Keratinocyte (primary cell): Measurements from ENCODE around the gene PLPP3. TPM values are rescaled to one million over a fixed set of nuclear protein-coding genes. Genes with fewer than 3 reads are reported as not detected.

Experiments
- DNase-seq: peaks from one replicate; pipeline ENCODE4 v3.0.0-alpha.2; 2011; ENCODE audit warnings: low read depth, missing footprints, low spot score
- FAIRE-seq: peaks from 2 replicates; lab custom pipeline; 2011; peaks lifted over from hg19 to GRCh38; lab: Jason Lieb, UNC
- H2AFZ ChIP-seq: 2 replicates; pipeline ENCODE4 v1.6.0; 2012; ENCODE audit warnings: low read length, control low read depth, inconsistent platforms; ENCODE audit not compliant: control insufficient read depth
- H3K27ac ChIP-seq: 2 replicates; pipeline ENCODE4 v1.5.1; 2011; ENCODE audit warnings: low read length; ENCODE audit not compliant: control insufficient read depth, insufficient read depth
- H3K27me3 ChIP-seq: 3 replicates; pipeline ENCODE4 v1.6.0; 2011; ENCODE audit warnings: low read length; ENCODE audit not compliant: control insufficient read depth, insufficient read depth; ENCODE audit errors: extremely low read depth
- H3K36me3 ChIP-seq, 2 experiments: 2 replicates in 1 of 2; 3 replicates in 1 of 2; pipeline ENCODE4 v1.5.1; 2011; ENCODE audit warnings: low read length in 2 of 2, mild to moderate bottlenecking in 1 of 2; ENCODE audit not compliant: control insufficient read depth in 2 of 2, insufficient read depth in 2 of 2; ENCODE audit errors: extremely low read depth in 1 of 2
- H3K4me1 ChIP-seq: 3 replicates; pipeline ENCODE4 v1.5.1; 2011; ENCODE audit warnings: low read length; ENCODE audit not compliant: control insufficient read depth, insufficient read depth; ENCODE audit errors: extremely low read depth
- H3K4me2 ChIP-seq: 3 replicates; pipeline ENCODE4 v1.6.0; 2011; ENCODE audit warnings: low read depth, low read length; ENCODE audit not compliant: control insufficient read depth, insufficient read depth; ENCODE audit errors: extremely low read depth
- H3K4me3 ChIP-seq, 3 experiments: fragments of 200-600 bp in 1 of 3; sonication (generic) in 1 of 3; 2 replicates in 2 of 3; 3 replicates in 1 of 3; pipeline ENCODE4 v1.5.1; 2011 to 2016; ENCODE audit warnings: low read length in 3 of 3, mild to moderate bottlenecking in 3 of 3, control low read depth in 2 of 3, inconsistent platforms in 1 of 3, low read depth in 1 of 3, mixed read lengths in 1 of 3, mixed run types in 1 of 3, moderate library complexity in 1 of 3; ENCODE audit not compliant: control insufficient read depth in 2 of 3, insufficient read depth in 2 of 3; ENCODE audit errors: extremely low read depth in 1 of 3
- H3K79me2 ChIP-seq: 2 replicates; pipeline ENCODE4 v1.6.0; 2012; ENCODE audit warnings: low read length; ENCODE audit not compliant: control insufficient read depth, insufficient read depth
- H3K9ac ChIP-seq: 3 replicates; pipeline ENCODE4 v1.6.0; 2011; ENCODE audit warnings: low read length; ENCODE audit not compliant: control insufficient read depth, insufficient read depth; ENCODE audit errors: extremely low read depth
- H3K9me1 ChIP-seq: 3 replicates; pipeline ENCODE4 v1.6.0; 2011; ENCODE audit warnings: low read length; ENCODE audit not compliant: control insufficient read depth, insufficient read depth; ENCODE audit errors: extremely low read depth
- H3K9me3 ChIP-seq: 2 replicates; pipeline ENCODE4 v1.5.1; 2012; ENCODE audit warnings: low read depth, low read length; ENCODE audit not compliant: control insufficient read depth
- H4K20me1 ChIP-seq: 3 replicates; pipeline ENCODE4 v1.6.0; 2011; ENCODE audit warnings: low read length; ENCODE audit not compliant: control insufficient read depth, insufficient read depth; ENCODE audit errors: extremely low read depth
- EZH2 ChIP-seq: IDR thresholded peaks from one replicate; pipeline ENCODE4 v1.6.1; 2012; ENCODE audit warnings: inconsistent platforms, mild to moderate bottlenecking, low read length, moderate library complexity
- dilution Hi-C: fragments of 300-500 bp; cut with MboI; formaldehyde crosslinking; loops from one replicate; pipeline ENCODE4 v1.7.0; 2020; ENCODE audit warnings: low sequenced_read_pairs; ENCODE audit not compliant: extremely low pct_ligation_motif_present
- polyA plus RNA-seq, 5 experiments: library from polyadenylated mRNA; depleted of rRNA in 3 of 5; stranded (reverse) in 3 of 5; stranded (forward) in 1 of 5; unstranded in 1 of 5; fragments of >200 nt; gene quantifications; 1 replicate in 1 of 5; 2 replicates in 3 of 5; 3 replicates in 1 of 5; pipeline versions ENCODE4 v1.2.1 to v1.2.3, GENCODE V29; 2011 to 2012; ENCODE audit warnings: missing spikeins in 2 of 5, low read depth in 1 of 5, low replicate concordance in 1 of 5
- TF ChIP-seq, protein P1 (sequence below), 3 experiments: IDR thresholded peaks in 1 of 3; conservative IDR thresholded peaks in 1 of 3; optimal IDR thresholded peaks in 1 of 3; 2 replicates in 2 of 3; 3 replicates in 1 of 3; pipeline versions ENCODE3 to v1.5.1; 2011; ENCODE audit warnings: low read length in 3 of 3, mild to moderate bottlenecking in 3 of 3, moderate library complexity in 2 of 3, control low read depth in 1 of 3, inconsistent platforms in 1 of 3; ENCODE audit not compliant: insufficient read depth in 2 of 3; ENCODE audit errors: extremely low read depth in 1 of 3

PLPP3 gene
- polyA plus RNA-seq, 1 donor (not counting 4 experiments of a cell fraction or from before 2014, with no cell fraction given), result 4.0 TPM

GRCh38 chr1:56457756-56458375, 121.5 kb downstream of the PLPP3 start:
- Histone ChIP-seq H3K27ac (no peak overlapping the region), H3K36me3 (no peaks in the 10 kb centered on the region), H3K4me2 (no peak overlapping the region), H3K79me2 (no peaks in the 10 kb centered on the region), H3K4me3 (no peak overlapping the region), H3K27me3 (no peaks in the 10 kb centered on the region), H3K9ac (no peak overlapping the region), H3K4me1 (no peaks in the 10 kb centered on the region), H2AFZ (no peak overlapping the region), H4K20me1 (no peaks in the 10 kb centered on the region), H3K9me3 (no peaks in the 10 kb centered on the region), H3K9me1 (no peaks in the 10 kb centered on the region)
- dilution Hi-C loops, result no loop called here
- no peak for TF ChIP-seq EZH2
- TF ChIP-seq, protein P1, sequence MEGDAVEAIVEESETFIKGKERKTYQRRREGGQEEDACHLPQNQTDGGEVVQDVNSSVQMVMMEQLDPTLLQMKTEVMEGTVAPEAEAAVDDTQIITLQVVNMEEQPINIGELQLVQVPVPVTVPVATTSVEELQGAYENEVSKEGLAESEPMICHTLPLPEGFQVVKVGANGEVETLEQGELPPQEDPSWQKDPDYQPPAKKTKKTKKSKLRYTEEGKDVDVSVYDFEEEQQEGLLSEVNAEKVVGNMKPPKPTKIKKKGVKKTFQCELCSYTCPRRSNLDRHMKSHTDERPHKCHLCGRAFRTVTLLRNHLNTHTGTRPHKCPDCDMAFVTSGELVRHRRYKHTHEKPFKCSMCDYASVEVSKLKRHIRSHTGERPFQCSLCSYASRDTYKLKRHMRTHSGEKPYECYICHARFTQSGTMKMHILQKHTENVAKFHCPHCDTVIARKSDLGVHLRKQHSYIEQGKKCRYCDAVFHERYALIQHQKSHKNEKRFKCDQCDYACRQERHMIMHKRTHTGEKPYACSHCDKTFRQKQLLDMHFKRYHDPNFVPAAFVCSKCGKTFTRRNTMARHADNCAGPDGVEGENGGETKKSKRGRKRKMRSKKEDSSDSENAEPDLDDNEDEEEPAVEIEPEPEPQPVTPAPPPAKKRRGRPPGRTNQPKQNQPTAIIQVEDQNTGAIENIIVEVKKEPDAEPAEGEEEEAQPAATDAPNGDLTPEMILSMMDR (optimal IDR thresholded peaks at IDR 0.05 in 1 of 3, IDR thresholded peaks at IDR 0.05 in 1 of 3, conservative IDR thresholded peaks at IDR 0.05 in 1 of 3; ENCODE audit: extremely low read depth in 1 of 3, insufficient read depth in 2 of 3, low read length in 3 of 3), result no peak
- FAIRE-seq (no peak), DNase-seq (no peak)

- dilution Hi-C loops, result no loop called here
- Histone ChIP-seq H3K4me2 (no peak overlapping the region), H3K79me2 (no peaks in the 10 kb centered on the region), H3K9me1 (no peaks in the 10 kb centered on the region), H4K20me1 (no peaks in the 10 kb centered on the region), H3K4me3 (no peak overlapping the region), H3K9ac (no peak overlapping the region), H3K36me3 (no peaks in the 10 kb centered on the region), H3K4me1 (no peaks in the 10 kb centered on the region), H3K9me3 (no peaks in the 10 kb centered on the region), H3K27me3 (no peaks in the 10 kb centered on the region), H2AFZ (no peak overlapping the region), H3K27ac (no peak overlapping the region)
- FAIRE-seq (no peak), DNase-seq (no peak)
- TF ChIP-seq, protein P1 (optimal IDR thresholded peaks at IDR 0.05 in 1 of 3, IDR thresholded peaks at IDR 0.05 in 1 of 3, conservative IDR thresholded peaks at IDR 0.05 in 1 of 3; ENCODE audit: extremely low read depth in 1 of 3, insufficient read depth in 2 of 3, low read length in 3 of 3), result no peak
- TF ChIP-seq EZH2, result no peak
These were observed 122.8 kb downstream of the PLPP3 start for GRCh38 chr1:56456435-56457101.
